Testis (tissue), 2 donors: ENCODE measurements around the gene DNAH17.

Source experiments
- CTCF ChIP-seq, 3 experiments: fragments of 450-650 bp in 2 of 3; fragments of 200-600 bp in 1 of 3; sonication (generic) in 1 of 3; IDR thresholded peaks; one replicate each; pipeline ENCODE4 v1.5.1; 2016 to 2019; ENCODE audit warnings: antibody characterized with exemption in 3 of 3, mild to moderate bottlenecking in 2 of 3, moderate library complexity in 1 of 3
- POLR2A ChIP-seq: fragments of 450-650 bp; IDR thresholded peaks from one replicate; pipeline ENCODE4 v1.6.1; 2017; ENCODE audit warnings: antibody characterized with exemption, mild to moderate bottlenecking, moderate library complexity

- TF ChIP-seq CTCF (IDR thresholded peaks at IDR 0.05) (no peak), POLR2A (no peak)
Observed at GRCh38 chr17:78501241-78502036, 75.8 kb downstream of the DNAH17 start.
